ENCODE data around the gene SMIM35. TPM values are rescaled to one million over a fixed set of nuclear protein-coding genes. Genes with fewer than 3 reads are reported as not detected.

The SMIM35 gene
- total and polyA plus RNA-seq, 2 of the 13 experiments (the other 11 are each of a cell fraction or from before 2014, with no cell fraction given), result not detected

- no peak for TF ChIP-seq AFF4 (CRISPR knock-in tag; IDR thresholded peaks at IDR 0.05)
- no peak for TF ChIP-seq ZNF543 (CRISPR knock-in tag; IDR thresholded peaks at IDR 0.05)
- no peak for TF ChIP-seq KAT8 (CRISPR knock-in tag; IDR thresholded peaks at IDR 0.05)
Observed at GRCh38 chr11:118059246-118059940, 27.4 kb downstream of the SMIM35 start (continued).

GRCh38 chr11:118058311-118059245 is 28.2 kb downstream of the SMIM35 start:
- Histone ChIP-seq H3K4me2 (ENCODE audit: low read depth, low read length) (no peak overlapping the region), H3K9ac (ENCODE audit: insufficient read depth, low read depth, low read length) (no peak overlapping the region), H3K36me3 (replicated peaks in 1 of 2; ENCODE audit: control insufficient read depth in 1 of 2, insufficient read depth in 2 of 2, low read length in 2 of 2) (no peaks in the 10 kb centered on the region), H4K20me1 (ENCODE audit: insufficient read depth, low read length) (no peaks in the 10 kb centered on the region), H3K4me1 (ENCODE audit: insufficient read depth, low read length) (no peaks in the 10 kb centered on the region), H2AFZ (ENCODE audit: low read length) (no peak overlapping the region), H3K27me3 (ENCODE audit: control insufficient read depth in 1 of 2, insufficient read depth in 2 of 2, low read length in 2 of 2) (peaks cover 7 to 70% of the 10 kb centered on the region in 2 experiments; a peak in 4 of 5 replicates), H3K27ac (ENCODE audit: extremely low read length, insufficient read depth, low read length) (no peak overlapping the region), H3K79me2 (ENCODE audit: insufficient read depth, low read length) (no peaks in the 10 kb centered on the region), H3K4me3 (replicated peaks in 1 of 3; ENCODE audit: insufficient read depth in 1 of 3, low read depth in 2 of 3, low read length in 3 of 3) (no peak overlapping the region), H3K9me3 (ENCODE audit: low read length) (no peaks in the 10 kb centered on the region)
- ChIA-PET CTCF (ENCODE audit: low intra/inter-chr PET ratio, low total read pairs) (no interaction called here), POLR2A (no interaction called here)
- in situ Hi-C loops (cut with HindIII; ENCODE audit: extremely low pct_ligation_motif_present, low pct_unique_long_range_greater_than_20kb) (loop anchor here (10.0 kb wide), 1 partner anchor 224 kb away; no protein-coding TSS in a partner anchor), intact Hi-C loops (cut with micrococcal nuclease; ENCODE audit: unreplicated experiment) (no loop called here)
- ATAC-seq, result no peak
- DNase-seq (ENCODE audit: low spot score), result no peak
- no peak for FAIRE-seq
- no TSS peak for BruUV-seq (replicated peaks)
- TF ChIP-seq ZNF512 (CRISPR knock-in tag; IDR thresholded peaks at IDR 0.05) (no peak), HCFC1 (IDR thresholded peaks at IDR 0.05; ENCODE audit: low read depth, low read length) (no peak), ZNF501 (CRISPR knock-in tag; IDR thresholded peaks at IDR 0.05) (no peak), PHF20 (CRISPR knock-in tag; IDR thresholded peaks at IDR 0.05) (no peak), ZNF572 (CRISPR knock-in tag; IDR thresholded peaks at IDR 0.05) (no peak), ZBTB1 (CRISPR knock-in tag; IDR thresholded peaks at IDR 0.05; ENCODE audit: borderline replicate concordance) (no peak), ZNF530 (CRISPR knock-in tag; IDR thresholded peaks at IDR 0.05; ENCODE audit: low read depth) (no peak), ZNF30 (CRISPR knock-in tag; IDR thresholded peaks at IDR 0.05) (no peak)
- TF ChIP-seq, protein P1, sequence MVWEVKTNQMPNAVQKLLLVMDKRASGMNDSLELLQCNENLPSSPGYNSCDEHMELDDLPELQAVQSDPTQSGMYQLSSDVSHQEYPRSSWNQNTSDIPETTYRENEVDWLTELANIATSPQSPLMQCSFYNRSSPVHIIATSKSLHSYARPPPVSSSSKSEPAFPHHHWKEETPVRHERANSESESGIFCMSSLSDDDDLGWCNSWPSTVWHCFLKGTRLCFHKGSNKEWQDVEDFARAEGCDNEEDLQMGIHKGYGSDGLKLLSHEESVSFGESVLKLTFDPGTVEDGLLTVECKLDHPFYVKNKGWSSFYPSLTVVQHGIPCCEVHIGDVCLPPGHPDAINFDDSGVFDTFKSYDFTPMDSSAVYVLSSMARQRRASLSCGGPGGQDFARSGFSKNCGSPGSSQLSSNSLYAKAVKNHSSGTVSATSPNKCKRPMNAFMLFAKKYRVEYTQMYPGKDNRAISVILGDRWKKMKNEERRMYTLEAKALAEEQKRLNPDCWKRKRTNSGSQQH (CRISPR knock-in tag; IDR thresholded peaks at IDR 0.05; ENCODE audit: low read depth), result no peak
- 18% methylated on average over 13 of the region's 20 CpGs for WGBS (ENCODE audit: low lambda C conversion rate)
